Mesothelial cell of epicardium (in vitro differentiated cells): ENCODE measurements around the gene EFCAB8. TPM values are rescaled to one million over a fixed set of nuclear protein-coding genes. Genes with fewer than 3 reads are reported as not detected.

Source experiments
- DNase-seq, 2 experiments: peaks; one replicate each; pipeline ENCODE4 v3.0.0; 2021; ENCODE audit warnings: low spot score in 2 of 2; ENCODE audit not compliant: unreplicated experiment in 2 of 2
- H3K27ac Mint-ChIP-seq: 2 replicates; pipeline ENCODE4 v1.8.0; 2021; ENCODE audit warnings: mixed read lengths
- H3K27me3 Mint-ChIP-seq: 2 replicates; pipeline ENCODE4 v1.8.0; 2021; ENCODE audit warnings: low read depth, mixed read lengths
- H3K36me3 Mint-ChIP-seq: 2 replicates; pipeline ENCODE4 v1.8.0; 2021; ENCODE audit warnings: mixed read lengths
- H3K4me1 Mint-ChIP-seq: 2 replicates; pipeline ENCODE4 v1.8.0; 2021; ENCODE audit warnings: mixed read lengths
- H3K4me3 Mint-ChIP-seq: 2 replicates; pipeline ENCODE4 v1.8.0; 2021; ENCODE audit warnings: mild to moderate bottlenecking, moderate library complexity, mixed read lengths
- H3K9me3 Mint-ChIP-seq: 2 replicates; pipeline ENCODE4 v1.8.0; 2021; ENCODE audit warnings: mixed read lengths
- total RNA-seq: library from RNA; stranded (reverse); gene quantifications from 3 replicates; pipeline ENCODE4 v1.2.1, GENCODE V29; 2021
- TF ChIP-seq, protein P1 (sequence below): fragments of 200-600 bp; sonication (generic); IDR thresholded peaks from one replicate; pipeline ENCODE4 v1.5.0; 2021; ENCODE audit warnings: antibody characterized with exemption; ENCODE audit not compliant: unreplicated experiment

EFCAB8 gene
- total RNA-seq, 1 donor from 2014 or later = 0.47 TPM

DNA sequence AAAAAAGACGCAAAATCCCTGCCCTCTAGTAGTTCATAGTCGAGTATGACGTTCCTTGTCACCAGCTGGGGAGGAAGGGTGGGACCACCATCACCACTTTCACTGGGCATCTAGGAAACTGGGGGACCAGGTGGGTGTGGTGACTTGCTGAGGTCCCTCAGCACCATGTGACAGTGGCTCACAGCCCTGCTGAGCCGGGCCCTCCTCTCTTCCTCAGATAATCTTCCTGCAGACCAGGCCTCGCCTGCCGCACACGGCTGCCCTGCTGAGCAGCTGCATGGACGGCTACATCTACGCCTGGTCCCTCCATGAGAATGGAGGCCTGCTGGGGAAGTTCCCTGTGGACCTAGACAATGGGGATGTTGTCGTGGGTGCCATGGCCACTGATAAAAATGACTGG is 71.5 kb downstream of the EFCAB8 start:
- no peaks in the 10 kb centered on the region for H3K9me3 Mint-ChIP-seq
- TF ChIP-seq, protein P1, sequence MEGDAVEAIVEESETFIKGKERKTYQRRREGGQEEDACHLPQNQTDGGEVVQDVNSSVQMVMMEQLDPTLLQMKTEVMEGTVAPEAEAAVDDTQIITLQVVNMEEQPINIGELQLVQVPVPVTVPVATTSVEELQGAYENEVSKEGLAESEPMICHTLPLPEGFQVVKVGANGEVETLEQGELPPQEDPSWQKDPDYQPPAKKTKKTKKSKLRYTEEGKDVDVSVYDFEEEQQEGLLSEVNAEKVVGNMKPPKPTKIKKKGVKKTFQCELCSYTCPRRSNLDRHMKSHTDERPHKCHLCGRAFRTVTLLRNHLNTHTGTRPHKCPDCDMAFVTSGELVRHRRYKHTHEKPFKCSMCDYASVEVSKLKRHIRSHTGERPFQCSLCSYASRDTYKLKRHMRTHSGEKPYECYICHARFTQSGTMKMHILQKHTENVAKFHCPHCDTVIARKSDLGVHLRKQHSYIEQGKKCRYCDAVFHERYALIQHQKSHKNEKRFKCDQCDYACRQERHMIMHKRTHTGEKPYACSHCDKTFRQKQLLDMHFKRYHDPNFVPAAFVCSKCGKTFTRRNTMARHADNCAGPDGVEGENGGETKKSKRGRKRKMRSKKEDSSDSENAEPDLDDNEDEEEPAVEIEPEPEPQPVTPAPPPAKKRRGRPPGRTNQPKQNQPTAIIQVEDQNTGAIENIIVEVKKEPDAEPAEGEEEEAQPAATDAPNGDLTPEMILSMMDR = no peak

GRCh38 chr20:32930701-32931100 is 72.0 kb downstream of the EFCAB8 start:
- no peak overlapping the region for H3K27ac Mint-ChIP-seq
- no peaks in the 10 kb centered on the region for H3K36me3 Mint-ChIP-seq
- H3K4me1 Mint-ChIP-seq = no peaks in the 10 kb centered on the region
- DNase-seq = no peak
- H3K27me3 Mint-ChIP-seq = peaks cover 8% of the 10 kb centered on the region
- TF ChIP-seq, protein P1 = no peak
- no peak overlapping the region for H3K4me3 Mint-ChIP-seq
- H3K9me3 Mint-ChIP-seq = no peaks in the 10 kb centered on the region

More for the DNA sequence above, 71.5 kb downstream of the EFCAB8 start:
- H3K36me3 Mint-ChIP-seq = no peaks in the 10 kb centered on the region
- no peaks in the 10 kb centered on the region for H3K4me1 Mint-ChIP-seq
- H3K4me3 Mint-ChIP-seq = no peak overlapping the region
- DNase-seq = no peak
- H3K27ac Mint-ChIP-seq = no peak overlapping the region
- H3K27me3 Mint-ChIP-seq = peaks cover 8% of the 10 kb centered on the region

DNA sequence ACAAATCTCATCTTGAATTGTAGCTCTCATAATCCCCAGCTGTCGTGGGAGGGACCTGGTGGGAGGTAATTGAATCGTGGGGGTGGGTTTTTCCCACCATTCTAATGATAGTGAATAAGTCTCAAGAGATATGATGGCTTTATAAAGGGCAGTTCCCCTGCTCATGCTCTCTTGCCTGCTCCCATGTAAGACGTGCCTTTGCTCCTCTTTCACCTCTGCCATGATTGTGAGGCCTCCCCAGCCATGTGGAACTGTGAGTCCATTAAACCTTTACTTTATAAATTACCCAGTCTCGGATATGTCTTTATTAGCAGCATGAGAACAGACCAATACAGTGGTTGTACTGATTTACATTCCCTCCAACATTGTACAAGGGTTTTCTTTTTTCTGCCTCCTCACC is 75.9 kb downstream of the EFCAB8 start:
- Mint-ChIP-seq H3K36me3 (no peaks in the 10 kb centered on the region), H3K4me3 (no peak overlapping the region), H3K27ac (no peak overlapping the region), H3K4me1 (no peaks in the 10 kb centered on the region), H3K27me3 (peaks cover 9% of the 10 kb centered on the region), H3K9me3 (peaks cover 5% of the 10 kb centered on the region)
- TF ChIP-seq, protein P1 = no peak
- no peak for DNase-seq

DNA sequence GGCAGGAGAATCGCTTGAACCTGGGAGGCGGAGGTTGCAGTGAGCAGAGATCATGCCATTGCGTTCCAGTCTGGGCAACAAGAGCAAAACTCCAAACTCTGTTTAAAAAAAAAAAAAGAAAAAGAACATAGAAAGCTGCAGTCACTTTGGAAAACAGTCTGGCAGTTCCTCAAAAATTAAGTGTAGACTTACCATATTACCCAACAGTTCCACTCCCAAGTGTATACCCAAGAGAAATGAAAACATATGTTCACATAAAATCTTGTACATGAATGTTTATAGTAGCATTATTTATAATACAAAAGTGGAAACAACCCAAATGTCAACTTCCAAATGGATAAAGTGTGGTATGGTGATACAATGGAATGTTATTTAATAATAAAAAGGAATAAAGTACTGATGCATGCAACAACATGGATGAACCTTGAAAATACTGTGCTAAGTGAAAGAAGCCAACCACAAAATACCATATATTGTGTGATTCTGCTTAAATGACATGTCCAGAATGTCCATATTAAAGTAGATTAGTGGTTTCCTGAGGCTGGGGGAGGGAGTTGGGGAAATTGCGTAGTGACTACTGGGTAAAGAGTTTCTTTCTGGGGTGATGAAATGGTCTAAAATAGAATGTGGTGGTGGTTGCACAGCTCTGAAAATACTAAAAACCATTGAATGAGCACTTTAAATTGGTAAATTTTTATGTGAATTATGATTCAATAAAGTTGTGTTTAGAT is 82.6 kb downstream of the EFCAB8 start:
- peaks cover 13% of the 10 kb centered on the region for H3K27me3 Mint-ChIP-seq
- TF ChIP-seq, protein P1 = no peak
- H3K4me1 Mint-ChIP-seq = no peaks in the 10 kb centered on the region
- no peak for DNase-seq
- H3K9me3 Mint-ChIP-seq = peaks cover 22% of the 10 kb centered on the region
- no peak overlapping the region for H3K4me3 Mint-ChIP-seq
- H3K36me3 Mint-ChIP-seq = peaks cover 1% of the 10 kb centered on the region
- H3K27ac Mint-ChIP-seq = no peak overlapping the region

DNA sequence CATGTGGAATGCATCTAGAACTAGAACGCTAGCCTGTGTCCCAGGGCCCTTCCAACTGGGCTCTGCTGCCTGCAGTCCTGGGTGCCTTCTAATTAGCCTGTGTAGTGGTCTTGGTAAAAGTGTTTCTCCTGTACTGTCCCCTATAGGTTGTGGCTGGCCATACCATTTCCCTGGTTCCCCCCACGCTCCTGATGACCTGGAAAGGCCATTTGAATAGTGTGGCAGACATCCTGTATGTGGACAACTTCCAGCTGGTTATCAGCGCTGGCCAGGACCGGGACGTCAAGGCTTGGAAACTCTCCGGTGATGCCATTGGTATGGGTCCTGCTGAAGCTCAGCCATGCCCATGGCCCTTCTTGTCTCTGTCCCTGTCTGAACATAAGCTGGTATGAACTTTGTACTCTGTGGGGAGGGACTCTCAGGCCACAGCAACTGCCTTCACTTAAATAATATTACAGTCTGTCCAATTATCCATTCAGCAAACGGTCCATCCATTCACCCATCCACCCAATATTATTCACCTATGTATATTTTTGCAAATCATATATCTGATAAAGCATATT is 84.8 kb downstream of the EFCAB8 start:
- Mint-ChIP-seq H3K36me3 (peaks cover 1% of the 10 kb centered on the region), H3K4me3 (no peak overlapping the region), H3K27me3 (peaks cover 12% of the 10 kb centered on the region), H3K4me1 (no peaks in the 10 kb centered on the region), H3K9me3 (peaks cover 19% of the 10 kb centered on the region), H3K27ac (no peak overlapping the region)
- TF ChIP-seq, protein P1 = no peak
- DNase-seq = no peak
